ENCODE measurements around the gene UROC1.

Gene UROC1

GRCh38 chr3:126491221-126492013, 26.2 kb downstream of the UROC1 start:
- no peak overlapping the region for H3K27ac ChIP-seq
- TF ChIP-seq CTCF (conservative IDR thresholded peaks at IDR 0.05) = no peak

- no peak for TF ChIP-seq ZFX (IDR thresholded peaks at IDR 0.05)
- TF ChIP-seq CTCF (conservative IDR thresholded peaks at IDR 0.05) = no peak
- no peak overlapping the region for H3K27ac ChIP-seq
Measured at GRCh38 chr3:126490619-126491018, 27.0 kb downstream of the UROC1 start.

GRCh38 chr3:126488886-126489569, 28.5 kb downstream of the UROC1 start:
- TF ChIP-seq ZFX (IDR thresholded peaks at IDR 0.05) = no peak
- no peak for TF ChIP-seq CTCF (conservative IDR thresholded peaks at IDR 0.05)
- H3K27ac ChIP-seq = no peak overlapping the region

GRCh38 chr3:126488185-126488584, 29.4 kb downstream of the UROC1 start:
- H3K27ac ChIP-seq = no peak overlapping the region

GRCh38 chr3:126487151-126487771, 30.3 kb downstream of the UROC1 start:
- no peak overlapping the region for H3K27ac ChIP-seq
- no peak for TF ChIP-seq ZFX (IDR thresholded peaks at IDR 0.05)
- no peak for TF ChIP-seq CTCF (conservative IDR thresholded peaks at IDR 0.05)

More at GRCh38 chr3:126488185-126488584, 29.4 kb downstream of the UROC1 start:
- TF ChIP-seq ZFX (IDR thresholded peaks at IDR 0.05) = no peak
- TF ChIP-seq CTCF (conservative IDR thresholded peaks at IDR 0.05) = no peak

GRCh38 chr3:126486360-126486847, 31.2 kb downstream of the UROC1 start:
- H3K27ac ChIP-seq = no peak overlapping the region
- TF ChIP-seq CTCF (conservative IDR thresholded peaks at IDR 0.05) (no peak), ZFX (IDR thresholded peaks at IDR 0.05) (no peak)

- no peak overlapping the region for H3K27ac ChIP-seq
- TF ChIP-seq CTCF (conservative IDR thresholded peaks at IDR 0.05) = no peak
- TF ChIP-seq ZFX (IDR thresholded peaks at IDR 0.05) = no peak
Measured at GRCh38 chr3:126485956-126486355, 31.6 kb downstream of the UROC1 start.

Measured in C4-2B (cell line).